Omental fat pad (tissue), 4 donors: ENCODE measurements around the gene CCL11. TPM values are rescaled to one million over a fixed set of nuclear protein-coding genes. Genes with fewer than 3 reads are reported as not detected.
"Not testable (repeated sequence)": the region's sequence is repeated elsewhere in the genome, so short reads cannot be mapped to it uniquely, and the experiment has no call there.

Experiments
- ATAC-seq: fragments of 150-250 bp; one replicate; pipeline ENCODE4 v1.9.1; 2016; ENCODE audit warnings: mild to moderate bottlenecking, moderate library complexity; ENCODE audit not compliant: low FRiP score
- DNase-seq: peaks from one replicate; pipeline ENCODE4 v3.0.0-alpha.2; 2019; ENCODE audit warnings: low spot score
- total RNA-seq, 4 donors: library from RNA; depleted of rRNA; stranded (reverse); fragments of >200 nt; gene quantifications; one replicate each; pipeline ENCODE4 v1.1.0, GENCODE V29; 2016
- TF ChIP-seq, protein P1 (sequence below), 3 donors: fragments of 450-650 bp; IDR thresholded peaks; one replicate each; pipeline ENCODE4 v1.5.1; 2016 to 2017; ENCODE audit warnings: antibody characterized with exemption in 3 of 3, mild to moderate bottlenecking in 3 of 3, moderate library complexity in 2 of 3

Gene CCL11
- total RNA-seq, 4 donors from 2014 or later = 3.3 to 37.2 TPM; not detected in 2

DNA sequence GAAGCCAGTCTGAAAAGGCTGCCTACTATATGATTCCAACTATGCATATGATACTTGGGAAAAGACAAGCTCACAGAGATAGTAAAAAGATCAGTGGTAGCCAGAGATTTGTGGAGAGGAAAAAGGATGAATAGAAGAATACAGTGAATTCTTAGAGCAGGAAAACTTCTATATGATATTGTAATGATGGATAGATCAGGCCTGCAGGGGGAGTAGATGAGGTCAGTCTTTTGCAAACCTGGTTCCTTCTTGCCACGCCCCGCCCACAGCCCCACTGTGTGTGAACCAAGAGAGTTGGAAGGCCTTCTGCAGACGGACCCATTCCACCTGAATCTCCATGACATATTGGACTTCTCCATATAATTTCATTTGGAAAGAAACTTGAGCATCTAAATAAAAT, 32.9 kb downstream of the CCL11 start:
- no peak for ATAC-seq
- TF ChIP-seq, protein P1, sequence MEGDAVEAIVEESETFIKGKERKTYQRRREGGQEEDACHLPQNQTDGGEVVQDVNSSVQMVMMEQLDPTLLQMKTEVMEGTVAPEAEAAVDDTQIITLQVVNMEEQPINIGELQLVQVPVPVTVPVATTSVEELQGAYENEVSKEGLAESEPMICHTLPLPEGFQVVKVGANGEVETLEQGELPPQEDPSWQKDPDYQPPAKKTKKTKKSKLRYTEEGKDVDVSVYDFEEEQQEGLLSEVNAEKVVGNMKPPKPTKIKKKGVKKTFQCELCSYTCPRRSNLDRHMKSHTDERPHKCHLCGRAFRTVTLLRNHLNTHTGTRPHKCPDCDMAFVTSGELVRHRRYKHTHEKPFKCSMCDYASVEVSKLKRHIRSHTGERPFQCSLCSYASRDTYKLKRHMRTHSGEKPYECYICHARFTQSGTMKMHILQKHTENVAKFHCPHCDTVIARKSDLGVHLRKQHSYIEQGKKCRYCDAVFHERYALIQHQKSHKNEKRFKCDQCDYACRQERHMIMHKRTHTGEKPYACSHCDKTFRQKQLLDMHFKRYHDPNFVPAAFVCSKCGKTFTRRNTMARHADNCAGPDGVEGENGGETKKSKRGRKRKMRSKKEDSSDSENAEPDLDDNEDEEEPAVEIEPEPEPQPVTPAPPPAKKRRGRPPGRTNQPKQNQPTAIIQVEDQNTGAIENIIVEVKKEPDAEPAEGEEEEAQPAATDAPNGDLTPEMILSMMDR (IDR thresholded peaks at IDR 0.05) = no peak
- DNase-seq = no peak

DNA sequence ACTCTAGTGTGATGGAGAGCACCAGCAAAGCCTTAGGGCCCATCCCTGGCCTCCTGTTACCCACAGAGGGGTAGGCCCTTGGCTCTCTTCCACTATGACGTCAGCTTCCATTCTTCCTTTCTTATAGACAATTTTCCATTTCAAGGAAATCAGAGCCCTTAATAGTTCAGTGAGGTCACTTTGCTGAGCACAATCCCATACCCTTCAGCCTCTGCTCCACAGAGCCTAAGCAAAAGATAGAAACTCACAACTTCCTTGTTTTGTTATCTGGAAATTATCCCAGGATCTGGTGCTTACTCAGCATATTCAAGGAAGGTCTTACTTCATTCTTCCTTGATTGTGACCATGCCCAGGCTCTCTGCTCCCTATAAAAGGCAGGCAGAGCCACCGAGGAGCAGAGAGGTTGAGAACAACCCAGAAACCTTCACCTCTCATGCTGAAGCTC, 33.5 kb downstream of the CCL11 start, which contains the start of gene CCL8:
Gene CCL8 (plus strand): TSS at position 397 of the 445 bp plus-strand sequence. CDS start 67 bp downstream, outside the sequence.
- TF ChIP-seq, protein P1 (IDR thresholded peaks at IDR 0.05) = no peak
- DNase-seq = no peak
- ATAC-seq = no peak

DNA sequence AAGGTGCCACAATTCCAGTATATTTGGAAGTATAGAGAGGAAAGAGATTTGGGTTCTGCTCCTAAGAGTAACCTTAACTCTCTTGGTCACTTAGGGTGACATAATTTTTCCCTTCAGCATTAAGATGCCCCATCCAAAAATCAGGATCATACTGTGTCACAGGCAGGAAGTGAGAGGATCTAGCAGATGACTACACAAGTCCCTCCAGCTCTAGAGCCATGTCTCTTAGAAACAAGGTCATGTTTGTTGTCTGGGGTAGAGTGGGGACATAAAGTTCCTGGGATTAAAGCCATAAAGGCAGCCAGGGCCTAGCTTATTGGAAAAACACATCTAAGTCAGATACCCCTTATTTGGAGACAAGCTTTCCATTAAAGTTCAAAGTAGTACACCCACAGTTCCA, 36.4 kb downstream of the CCL11 start:
- no peak for ATAC-seq
- DNase-seq = no peak
- TF ChIP-seq, protein P1 (IDR thresholded peaks at IDR 0.05) = no peak

DNA sequence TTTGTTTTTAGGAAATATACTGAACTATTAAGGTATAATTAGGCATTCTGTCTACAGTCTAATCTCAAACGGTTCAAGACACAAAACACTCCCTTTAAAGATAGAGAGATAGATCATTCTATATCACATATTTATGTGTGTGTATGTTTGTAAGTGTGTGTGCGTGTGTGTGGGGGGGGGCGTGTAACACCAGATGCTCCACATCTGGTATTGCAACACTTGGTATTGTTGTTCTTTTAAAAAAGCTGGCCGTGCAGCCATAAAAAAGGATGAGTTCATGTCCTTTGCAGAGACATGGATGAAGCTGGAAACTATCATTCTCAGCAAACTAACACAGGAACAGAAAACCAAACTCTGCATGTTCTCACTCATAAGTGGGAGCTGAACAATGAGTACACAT, 42.0 kb downstream of the CCL11 start:
- ATAC-seq, DNase-seq: not testable (repeated sequence)

DNA sequence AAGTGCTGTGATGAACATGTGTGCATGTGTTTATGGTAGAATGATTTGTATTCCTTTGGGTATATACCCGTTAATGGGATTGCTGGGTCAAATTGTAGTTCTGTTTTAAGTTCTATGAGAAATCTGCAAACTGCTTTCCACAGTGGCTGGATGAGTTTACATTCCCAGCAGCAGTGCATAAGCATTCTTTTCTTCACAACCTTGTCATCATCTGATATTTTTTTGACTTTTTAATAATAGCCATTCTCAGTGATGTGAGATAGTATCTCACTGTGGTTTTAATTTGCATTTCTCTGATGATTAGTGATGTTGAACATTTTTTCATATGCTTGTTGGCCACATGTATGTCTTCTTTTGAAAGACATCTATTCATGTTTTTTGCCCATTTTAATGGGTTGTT, 52.2 kb downstream of the CCL11 start:
- TF ChIP-seq, protein P1 (IDR thresholded peaks at IDR 0.05) = no peak
- no peak for DNase-seq
- ATAC-seq = no peak

Other genes starting within 250 kb of the CCL11 start
- gene CCL2, start 30.5 kb upstream of the CCL11 start, total RNA-seq = 100 to 1,000 TPM in 2 of 4 donors, 10 to 100 TPM in 2; 39.8 to 556 (median 227) TPM
- 1 to 10 TPM in 2 of 4 donors, not detected in 2; 1.9 to 3.5 TPM for gene CCL7, start 15.5 kb upstream of the CCL11 start, total RNA-seq
- 1 to 10 TPM in 3 of 4 donors, under 1 TPM in 1; 0.56 to 3.4 (median 2.9) TPM for gene CCL8, start 33.7 kb downstream of the CCL11 start, total RNA-seq
- 10 to 100 TPM in 1 of 4 donors, 1 to 10 TPM in 3; 1.4 to 15.3 (median 4.1) TPM for gene CCL13, start 70.7 kb downstream of the CCL11 start, total RNA-seq
- gene CCL1, start 77.5 kb downstream of the CCL11 start, total RNA-seq = not detected